Measurements from ENCODE around the gene NACC1. TPM values are rescaled to one million over a fixed set of nuclear protein-coding genes. Genes with fewer than 3 reads are reported as not detected.

NACC1 gene
- total RNA-seq, 1 experiment from 2014 or later: 133 TPM

DNA sequence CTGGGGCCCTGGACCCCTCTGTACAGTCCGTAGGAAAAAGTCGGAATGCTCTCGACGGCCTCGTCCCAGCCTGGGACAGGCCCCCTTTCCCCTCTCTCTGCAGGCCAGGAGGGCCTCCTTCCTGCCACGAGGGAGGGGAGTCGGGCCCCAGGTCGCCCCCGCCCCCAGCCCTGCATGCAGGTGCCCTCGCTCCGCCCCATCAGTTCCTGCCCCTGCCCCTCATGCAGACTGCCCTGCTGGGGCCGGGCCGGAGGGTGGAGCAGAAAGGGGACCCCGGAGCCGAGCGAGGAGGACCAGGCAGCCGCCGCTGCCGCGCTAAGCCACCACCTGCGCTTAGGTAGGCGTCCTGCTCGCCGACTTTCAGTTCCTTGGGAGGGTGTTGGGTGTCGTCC, 22.7 kb upstream of the NACC1 start:
- DNase-seq: no peak
- H3K9me2 ChIP-seq (ENCODE audit: insufficient read depth): no peaks in the 10 kb centered on the region
- no peaks in the 10 kb centered on the region for H3K36me3 ChIP-seq (ENCODE audit: low read depth)
- TF ChIP-seq EZH2 (IDR thresholded peaks at IDR 0.05; ENCODE audit: low read depth): no peak
- TF ChIP-seq, protein P1, sequence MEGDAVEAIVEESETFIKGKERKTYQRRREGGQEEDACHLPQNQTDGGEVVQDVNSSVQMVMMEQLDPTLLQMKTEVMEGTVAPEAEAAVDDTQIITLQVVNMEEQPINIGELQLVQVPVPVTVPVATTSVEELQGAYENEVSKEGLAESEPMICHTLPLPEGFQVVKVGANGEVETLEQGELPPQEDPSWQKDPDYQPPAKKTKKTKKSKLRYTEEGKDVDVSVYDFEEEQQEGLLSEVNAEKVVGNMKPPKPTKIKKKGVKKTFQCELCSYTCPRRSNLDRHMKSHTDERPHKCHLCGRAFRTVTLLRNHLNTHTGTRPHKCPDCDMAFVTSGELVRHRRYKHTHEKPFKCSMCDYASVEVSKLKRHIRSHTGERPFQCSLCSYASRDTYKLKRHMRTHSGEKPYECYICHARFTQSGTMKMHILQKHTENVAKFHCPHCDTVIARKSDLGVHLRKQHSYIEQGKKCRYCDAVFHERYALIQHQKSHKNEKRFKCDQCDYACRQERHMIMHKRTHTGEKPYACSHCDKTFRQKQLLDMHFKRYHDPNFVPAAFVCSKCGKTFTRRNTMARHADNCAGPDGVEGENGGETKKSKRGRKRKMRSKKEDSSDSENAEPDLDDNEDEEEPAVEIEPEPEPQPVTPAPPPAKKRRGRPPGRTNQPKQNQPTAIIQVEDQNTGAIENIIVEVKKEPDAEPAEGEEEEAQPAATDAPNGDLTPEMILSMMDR (conservative IDR thresholded peaks at IDR 0.05): no peak
- BruUV-seq (replicated peaks): no TSS peak
- H3K79me2 ChIP-seq (ENCODE audit: low read depth): no peaks in the 10 kb centered on the region
- peaks cover 5% of the 10 kb centered on the region; the same call in 1 of the 2 replicates for H3F3A ChIP-seq (ENCODE audit: insufficient read depth, low read depth)
- H3K4me1 ChIP-seq (replicated peaks; ENCODE audit: insufficient read depth): peaks cover 9% of the 10 kb centered on the region; the same call in 1 of the 2 replicates
- H3K27ac ChIP-seq: no peak overlapping the region
- H3K9me3 ChIP-seq (ENCODE audit: insufficient read depth, low read depth): no peaks in the 10 kb centered on the region
- intact Hi-C loops (cut with micrococcal nuclease; ENCODE audit: unreplicated experiment): loop anchor here (2.0 kb wide), 1 partner anchor 111 kb away; no protein-coding TSS in a partner anchor
- H3K4me2 ChIP-seq: no peak overlapping the region
- H2AFZ ChIP-seq: no peak overlapping the region
- no peaks in the 10 kb centered on the region for H4K20me1 ChIP-seq (ENCODE audit: insufficient read depth)
- CTCF ChIA-PET: interaction anchor here (0.5 kb wide), 1 partner anchor 210 kb away, joined by 3 read pairs; no protein-coding TSS in a partner anchor
- no peaks in the 10 kb centered on the region for H3K27me3 ChIP-seq (ENCODE audit: insufficient read depth, low read depth)
- POLR2A ChIA-PET (ENCODE audit: unreplicated experiment): no interaction called here
- H3K4me3 ChIP-seq: no peak overlapping the region

DNA sequence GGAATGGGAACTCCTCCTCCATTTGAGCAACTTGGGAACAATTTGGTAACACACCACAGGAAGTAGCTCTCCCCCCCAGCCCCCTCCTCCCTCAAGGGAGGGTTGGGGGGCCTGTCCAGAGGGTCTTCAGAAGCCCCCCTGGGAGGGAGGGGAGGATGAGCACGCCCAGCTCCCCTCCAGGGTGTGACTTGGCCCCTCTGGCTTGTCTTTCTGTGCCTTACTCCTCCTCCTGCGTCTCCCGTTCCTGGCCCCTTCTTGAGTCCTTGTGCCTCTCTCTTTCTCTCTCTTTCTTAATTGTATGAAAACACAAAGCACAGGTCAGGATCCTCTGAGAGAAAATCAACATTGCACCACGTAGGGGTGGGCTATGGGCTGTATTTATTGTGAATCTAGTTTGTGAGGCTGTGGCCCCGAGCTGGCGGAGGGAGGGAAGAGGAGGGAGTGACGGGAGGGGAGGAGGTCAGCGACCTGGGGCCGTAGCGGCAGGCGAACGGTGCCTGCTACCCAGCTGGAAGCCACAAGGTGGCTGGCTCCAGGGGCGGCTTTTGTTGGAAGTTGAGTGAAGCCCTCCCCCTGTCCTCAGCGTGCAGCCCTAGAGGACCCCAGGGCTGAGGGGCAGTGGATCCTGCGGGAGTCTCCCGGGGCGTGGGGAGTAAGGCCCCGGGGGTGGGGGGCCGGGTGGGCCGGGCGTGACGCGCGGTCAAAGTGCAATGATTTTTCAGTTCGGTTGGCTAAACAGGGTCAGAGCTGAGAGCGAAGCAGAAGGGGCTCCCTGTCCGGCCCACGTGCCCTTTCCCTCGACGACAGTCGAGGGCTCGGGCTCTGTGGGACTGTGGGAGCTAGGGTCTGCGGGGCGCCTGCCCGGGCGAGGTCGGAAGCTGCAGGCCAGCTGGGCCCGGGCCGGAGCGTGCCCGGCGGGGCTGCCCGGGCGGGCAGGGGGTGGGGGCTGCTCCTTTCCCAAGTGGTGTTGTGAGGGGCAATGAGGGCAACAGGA, 21.8 kb upstream of the NACC1 start:
- BruUV-seq (replicated peaks): no TSS peak
- Histone ChIP-seq H3K36me3 (ENCODE audit: low read depth) (no peaks in the 10 kb centered on the region), H3K79me2 (ENCODE audit: low read depth) (no peaks in the 10 kb centered on the region), H3F3A (ENCODE audit: insufficient read depth, low read depth) (peaks cover 5% of the 10 kb centered on the region; the same call in 1 of the 2 replicates), H3K27ac (no peak overlapping the region), H4K20me1 (ENCODE audit: insufficient read depth) (no peaks in the 10 kb centered on the region), H3K9me3 (ENCODE audit: insufficient read depth, low read depth) (no peaks in the 10 kb centered on the region), H3K9me2 (ENCODE audit: insufficient read depth) (no peaks in the 10 kb centered on the region), H3K4me3 (no peak overlapping the region), H3K4me2 (peak overlapping the region; percentile 32), H2AFZ (no peak overlapping the region), H3K4me1 (replicated peaks; ENCODE audit: insufficient read depth) (peaks cover 9% of the 10 kb centered on the region; the same call in 1 of the 2 replicates), H3K27me3 (ENCODE audit: insufficient read depth, low read depth) (no peaks in the 10 kb centered on the region)
- DNase-seq: no peak
- ChIA-PET POLR2A (ENCODE audit: unreplicated experiment) (no interaction called here), CTCF (no interaction called here)
- intact Hi-C loops (cut with micrococcal nuclease; ENCODE audit: unreplicated experiment): loop anchor here (2.0 kb wide), 1 partner anchor 111 kb away; no protein-coding TSS in a partner anchor
- TF ChIP-seq, protein P1 (conservative IDR thresholded peaks at IDR 0.05): no peak; the same call in 1 of the 2 replicates
- no peak for TF ChIP-seq EZH2 (IDR thresholded peaks at IDR 0.05; ENCODE audit: low read depth)

DNA sequence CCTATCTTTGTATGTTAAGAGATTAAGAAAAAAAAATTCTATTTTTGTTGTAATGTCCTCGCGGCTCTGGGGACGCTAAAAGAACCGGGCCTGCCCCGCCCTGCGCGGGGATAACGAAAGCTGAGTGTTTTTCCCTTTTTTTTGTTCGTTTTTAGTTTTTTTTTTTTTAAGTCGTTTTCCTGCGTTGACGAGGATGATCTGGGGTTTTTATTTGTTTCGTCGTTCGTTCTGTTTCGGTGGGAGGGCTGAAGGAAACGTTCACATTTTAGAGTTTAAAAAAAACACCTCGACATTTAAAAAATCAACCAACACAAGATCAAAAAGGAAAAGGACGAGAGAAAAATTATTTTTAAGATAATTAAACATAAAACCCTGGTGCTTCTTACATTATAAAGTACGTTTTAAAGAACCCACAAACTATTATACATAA, 21.0 kb upstream of the NACC1 start:
- H3K79me2 ChIP-seq (ENCODE audit: low read depth): no peaks in the 10 kb centered on the region
- no peaks in the 10 kb centered on the region for H3K27me3 ChIP-seq (ENCODE audit: insufficient read depth, low read depth)
- no peak for DNase-seq
- BruUV-seq (replicated peaks): no TSS peak
- H3K4me1 ChIP-seq (replicated peaks; ENCODE audit: insufficient read depth): peaks cover 9% of the 10 kb centered on the region; the same call in 1 of the 2 replicates
- intact Hi-C loops (cut with micrococcal nuclease; ENCODE audit: unreplicated experiment): no loop called here
- H3K36me3 ChIP-seq (ENCODE audit: low read depth): no peaks in the 10 kb centered on the region
- H3K4me3 ChIP-seq: no peak overlapping the region
- H2AFZ ChIP-seq: no peak overlapping the region
- peaks cover 5% of the 10 kb centered on the region; the same call in 1 of the 2 replicates for H3F3A ChIP-seq (ENCODE audit: insufficient read depth, low read depth)
- H3K27ac ChIP-seq: no peak overlapping the region
- no peaks in the 10 kb centered on the region for H3K9me2 ChIP-seq (ENCODE audit: insufficient read depth)
- H4K20me1 ChIP-seq (ENCODE audit: insufficient read depth): no peaks in the 10 kb centered on the region
- H3K9me3 ChIP-seq (ENCODE audit: insufficient read depth, low read depth): no peaks in the 10 kb centered on the region
- ChIA-PET CTCF (no interaction called here), POLR2A (ENCODE audit: unreplicated experiment) (no interaction called here)
- TF ChIP-seq, protein P1 (conservative IDR thresholded peaks at IDR 0.05): no peak
- TF ChIP-seq EZH2 (IDR thresholded peaks at IDR 0.05; ENCODE audit: low read depth): no peak
- no peak overlapping the region for H3K4me2 ChIP-seq
